ENCODE data around the gene MGRN1.

GRCh38 chr16:4698321-4699045, 73.9 kb downstream of the MGRN1 start:
- TF ChIP-seq CTCF (tag by site-specific recombination; IDR thresholded peaks at IDR 0.05) = no peak
- no peak for TF ChIP-seq IKZF3 (tag by site-specific recombination; IDR thresholded peaks at IDR 0.05)
